HepG2 (cell line): ENCODE results near the gene MYO18A. TPM values are rescaled to one million over a fixed set of nuclear protein-coding genes. Genes with fewer than 3 reads are reported as not detected.

Source experiments
- AFF4 ChIP-seq: sonication (generic); formaldehyde crosslinking; IDR thresholded peaks from 2 replicates; pipeline ENCODE4 v1.4.0; 2020; ENCODE audit warnings: missing genetic modification reagents
- ATF2 ChIP-seq: sonication (generic); formaldehyde crosslinking; IDR thresholded peaks from 2 replicates; pipeline ENCODE4 v1.4.0; 2020; ENCODE audit warnings: missing genetic modification reagents
- HES4 ChIP-seq: sonication (generic); formaldehyde crosslinking; IDR thresholded peaks from 2 replicates; pipeline ENCODE4 v1.9.0; 2021; ENCODE audit warnings: mild to moderate bottlenecking, missing genetic modification reagents, borderline replicate concordance
- HNF4A ChIP-seq: sonication (generic); formaldehyde crosslinking; IDR thresholded peaks from 2 replicates; pipeline ENCODE4 v1.4.0; 2020; ENCODE audit warnings: missing genetic modification reagents
- ISL2 ChIP-seq: sonication (generic); formaldehyde crosslinking; IDR thresholded peaks from 2 replicates; pipeline ENCODE4 v1.5.0; 2020; ENCODE audit warnings: missing genetic modification reagents
- PRDM4 ChIP-seq: sonication (generic); formaldehyde crosslinking; IDR thresholded peaks from 2 replicates; pipeline ENCODE4 v1.9.0; 2021; ENCODE audit warnings: missing genetic modification reagents, borderline replicate concordance
- ZFY ChIP-seq: sonication (generic); formaldehyde crosslinking; IDR thresholded peaks from 2 replicates; pipeline ENCODE4 v1.4.0; 2020; ENCODE audit warnings: missing genetic modification reagents
- ZMYM3 ChIP-seq: sonication (generic); formaldehyde crosslinking; IDR thresholded peaks from 2 replicates; pipeline ENCODE4 v1.5.1; 2020; ENCODE audit warnings: mild to moderate bottlenecking, missing genetic modification reagents
- ZNF280B ChIP-seq: sonication (generic); formaldehyde crosslinking; IDR thresholded peaks from 2 replicates; pipeline ENCODE4 v1.5.0; 2020; ENCODE audit warnings: missing genetic modification reagents, mild to moderate bottlenecking, borderline replicate concordance
- ZNF292 ChIP-seq: sonication (generic); formaldehyde crosslinking; IDR thresholded peaks from 2 replicates; pipeline ENCODE4 v1.8.1; 2022; ENCODE audit warnings: mild to moderate bottlenecking, low read depth, missing genetic modification reagents, borderline replicate concordance
- ZNF574 ChIP-seq: sonication (generic); formaldehyde crosslinking; IDR thresholded peaks from 2 replicates; pipeline ENCODE4 v1.4.0; 2020; ENCODE audit warnings: missing genetic modification reagents
- ZNF652 ChIP-seq: IDR thresholded peaks from 2 replicates; pipeline ENCODE4 v1.6.1; 2016; ENCODE audit warnings: low read depth, borderline replicate concordance
- ZNF766 ChIP-seq: sonication (generic); formaldehyde crosslinking; IDR thresholded peaks from 2 replicates; pipeline ENCODE4 v1.5.0; 2020; ENCODE audit warnings: missing genetic modification reagents, borderline replicate concordance
- ZNF878 ChIP-seq: sonication (generic); formaldehyde crosslinking; IDR thresholded peaks from 2 replicates; pipeline ENCODE4 v1.8.1; 2023; ENCODE audit warnings: mild to moderate bottlenecking, missing genetic modification reagents, moderate library complexity
- polyA plus RNA-seq, 8 experiments: library from polyadenylated mRNA; depleted of rRNA in 3 of 8; stranded (reverse) in 7 of 8; unstranded in 1 of 8; fragments of >200 nt; fragmentation: Illumina TruSeq in 4 of 8; extraction: Trizol in 4 of 8; gene quantifications; 2 replicates each; pipeline versions ENCODE4 v1.2.1 to v1.2.3, GENCODE V29; 2011 to 2016; ENCODE audit warnings: low read depth in 4 of 8, missing spikeins in 1 of 8, mixed read lengths in 1 of 8; ENCODE audit not compliant: insufficient read depth in 1 of 8
- total RNA-seq, 5 experiments: library from RNA; depleted of rRNA; stranded (reverse); fragments of >200 nt; fragmentation: Illumina TruSeq; extraction: Trizol; gene quantifications; 2 replicates each; pipeline ENCODE4 v1.2.3, GENCODE V29; 2016; ENCODE audit warnings: low read depth in 1 of 5

The MYO18A gene
- total and polyA plus RNA-seq, 2 of the 13 experiments (the other 11 are each of a cell fraction or from before 2014, with no cell fraction given), result 16.8 to 24.8 TPM

GRCh38 chr17:29169806-29170591 lies 10.2 kb downstream of the MYO18A start (continued):
- TF ChIP-seq AFF4 (CRISPR knock-in tag) (no peak), ZNF574 (CRISPR knock-in tag) (no peak), HES4 (no peak), PRDM4 (CRISPR knock-in tag) (no peak), ZNF652 (no peak), ZNF280B (CRISPR knock-in tag) (no peak), ZMYM3 (CRISPR knock-in tag) (peak; percentile 36; the same call in 1 of the 2 replicates), ISL2 (CRISPR knock-in tag) (no peak), ZNF292 (CRISPR knock-in tag) (peak; percentile 65; the same call in 1 of the 2 replicates), ZNF766 (CRISPR knock-in tag) (no peak), ZNF878 (CRISPR knock-in tag) (no peak), HNF4A (CRISPR knock-in tag) (peak; percentile 93), ZFY (CRISPR knock-in tag) (peak; percentile 26; the same call in 1 of the 2 replicates), ATF2 (CRISPR knock-in tag) (0 out of 2 replicates have a peak, but pooled peaks have one; percentile 18)
